Ammon's horn (tissue), 1 donor: ENCODE data around the gene PLEKHG3.
A peak's percentile ranks its signal among the peaks of the same experiment; 100 is the strongest.
"Not testable (repeated sequence)": the region's sequence is repeated elsewhere in the genome, so short reads cannot be mapped to it uniquely, and the experiment has no call there.

Experiments used
- DNase-seq: peaks from one replicate; pipeline ENCODE4 v3.0.0-alpha.2; 2016; ENCODE audit warnings: low spot score

The PLEKHG3 gene

DNA sequence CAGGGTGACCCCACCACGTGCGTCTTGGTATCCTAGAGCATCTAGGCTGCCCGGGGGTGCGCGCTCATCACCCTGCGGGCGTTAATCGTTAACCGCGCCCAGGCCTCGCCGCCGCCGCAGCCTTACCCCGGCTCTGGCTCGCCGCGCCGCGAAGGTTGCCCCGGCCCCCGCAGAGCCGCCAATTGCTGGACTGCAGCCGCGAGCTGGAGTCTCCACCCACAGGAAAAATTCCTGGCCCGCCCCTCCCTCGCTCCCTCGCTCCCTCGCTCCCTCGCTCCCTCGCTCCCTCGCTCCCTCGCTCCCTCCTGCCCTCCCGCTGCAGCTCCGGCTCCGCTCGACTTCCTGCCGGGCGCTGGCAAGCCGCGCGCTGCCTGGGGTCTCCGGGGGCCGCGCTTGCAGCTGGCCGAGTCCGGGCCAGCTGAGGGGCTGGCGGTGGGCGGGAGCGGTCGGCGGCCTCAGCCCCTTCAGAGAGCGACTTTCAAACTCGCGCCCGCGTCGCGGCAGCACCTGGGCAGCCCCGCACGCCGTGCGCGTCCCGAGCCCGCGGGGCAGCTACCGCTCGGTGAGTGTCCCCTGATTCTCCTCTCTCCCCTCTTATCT lies at the start of gene PLEKHG3:
PLEKHG3 (plus strand) TSS at position 282 of the 600 bp plus-strand sequence. CDS start 23,208 bp downstream, outside the sequence.
- peak; percentile 88 for DNase-seq

DNA sequence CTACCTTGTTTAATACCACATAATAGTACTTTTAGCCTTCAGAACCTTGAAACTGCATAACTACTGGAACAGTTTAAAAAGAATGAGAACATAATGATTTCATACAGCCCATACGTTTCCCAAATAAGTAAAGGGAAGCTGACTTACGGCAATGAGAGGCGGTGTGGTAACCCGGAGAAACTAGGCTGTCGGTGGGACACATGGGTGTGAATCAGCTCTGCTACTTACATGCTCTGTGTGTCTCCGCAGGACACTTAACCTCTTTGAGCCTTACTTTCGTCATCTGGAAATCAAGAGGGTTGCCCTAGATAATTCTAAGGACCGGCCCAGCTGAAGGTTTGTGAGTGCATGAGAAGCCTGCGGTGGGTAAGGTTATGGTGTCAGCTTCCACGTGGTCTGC lies 49.3 kb upstream of the PLEKHG3 start:
- no peak for DNase-seq

DNA sequence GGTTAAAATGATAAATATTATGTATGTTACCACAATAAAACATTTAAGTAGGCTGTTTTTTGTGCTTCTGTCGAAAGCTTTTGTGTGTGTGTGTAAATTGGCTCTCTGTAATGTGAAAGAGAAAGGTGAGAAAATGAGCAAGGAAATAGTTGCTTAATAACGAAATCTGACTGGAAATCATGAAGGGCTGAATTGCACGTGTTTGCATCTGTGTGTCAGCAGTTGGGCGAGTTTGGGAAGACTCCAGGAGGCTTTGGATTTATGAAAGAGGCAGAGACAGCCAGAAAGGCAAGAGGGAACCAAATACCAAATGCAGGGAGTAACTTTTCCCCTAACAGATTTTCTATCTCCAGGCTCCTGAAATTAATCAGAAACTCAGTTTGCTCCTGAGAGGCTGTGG lies 47.2 kb upstream of the PLEKHG3 start:
- no peak for DNase-seq

DNA sequence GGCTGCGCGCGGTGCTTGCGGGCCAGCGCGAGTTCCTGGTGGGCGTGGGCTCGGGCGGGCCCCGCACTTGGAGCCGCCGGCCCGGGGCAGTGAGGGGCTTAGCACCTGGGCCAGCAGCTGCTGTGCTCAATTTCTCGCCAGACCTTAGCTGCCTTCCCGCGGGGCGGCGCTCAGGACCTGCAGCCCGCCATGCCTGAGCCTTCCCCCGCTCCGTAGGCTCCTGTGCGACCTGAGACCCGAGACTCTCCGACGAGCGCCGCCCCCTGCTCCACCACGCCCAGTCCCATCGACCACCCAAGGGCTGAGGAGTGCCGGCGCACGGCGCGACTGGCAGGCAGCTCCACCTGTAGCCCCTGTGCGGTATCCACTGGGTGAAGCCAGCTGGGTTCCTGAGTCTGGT lies 46.0 kb upstream of the PLEKHG3 start:
- DNase-seq, result no peak

DNA sequence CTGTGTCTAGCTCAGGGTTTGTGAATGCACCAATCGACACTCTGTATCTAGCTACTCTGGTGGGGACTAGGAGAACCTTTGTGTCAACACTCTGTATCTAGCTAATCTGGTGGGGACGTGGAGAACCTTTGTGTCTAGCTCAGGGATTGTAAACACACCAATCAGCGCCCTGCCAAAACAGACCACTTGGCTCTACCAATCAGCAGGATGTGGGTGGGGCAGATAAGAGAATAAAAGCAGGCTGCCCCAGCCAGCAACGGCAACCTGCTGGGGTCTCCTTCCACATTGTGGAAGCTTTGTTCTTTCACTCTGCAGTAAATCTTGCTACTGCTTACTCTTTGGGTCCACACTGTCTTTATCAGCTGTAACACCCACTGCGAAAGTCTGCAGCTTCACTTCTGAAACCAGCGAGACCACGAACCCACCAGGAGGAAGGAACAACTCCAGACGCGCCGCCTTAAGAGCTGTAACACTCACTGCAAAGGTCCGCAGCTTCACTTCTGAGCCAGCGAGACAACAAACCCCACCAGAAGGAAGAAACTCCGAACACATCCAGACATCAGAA lies 45.4 kb upstream of the PLEKHG3 start:
- DNase-seq, result not testable (repeated sequence)

DNA sequence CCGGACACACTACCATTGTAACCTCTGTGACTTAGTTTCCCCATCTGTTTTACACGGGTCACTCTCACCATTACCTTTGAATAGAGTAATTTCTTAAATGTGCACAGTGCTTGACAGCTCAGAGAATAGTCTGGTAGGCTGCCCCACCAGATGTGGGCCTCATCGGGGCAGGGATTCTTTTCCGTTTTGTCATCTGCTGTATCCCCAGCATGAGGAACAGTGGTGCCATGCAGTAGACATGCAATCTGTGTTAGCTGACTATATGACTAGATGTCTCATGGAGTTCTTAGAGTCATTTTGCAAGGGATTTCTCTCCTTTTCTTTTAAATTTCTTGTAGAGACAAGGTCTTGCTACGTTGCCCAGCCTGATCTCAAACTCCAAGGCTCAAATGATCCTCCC lies 44.9 kb upstream of the PLEKHG3 start:
- DNase-seq, result no peak

DNA sequence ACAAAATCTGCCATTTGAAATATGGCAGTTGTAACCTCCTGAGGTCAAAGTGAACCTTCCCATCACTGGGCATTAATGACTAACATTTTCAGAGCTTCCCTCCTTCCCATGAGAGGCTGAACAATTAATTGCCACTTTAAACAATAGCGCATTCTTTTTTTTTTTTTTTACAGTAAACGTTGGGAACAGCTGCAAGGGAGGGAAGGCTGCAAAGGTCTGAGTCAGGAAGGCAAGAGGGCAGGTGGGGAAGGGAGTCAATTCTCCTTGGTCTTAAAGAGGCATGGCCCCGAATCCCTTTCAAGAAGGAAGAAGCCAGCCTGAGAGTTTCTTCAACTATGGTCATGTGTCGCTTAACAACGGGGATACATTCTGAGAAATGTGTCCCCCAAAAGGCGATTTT lies 41.0 kb upstream of the PLEKHG3 start:
- no peak for DNase-seq

DNA sequence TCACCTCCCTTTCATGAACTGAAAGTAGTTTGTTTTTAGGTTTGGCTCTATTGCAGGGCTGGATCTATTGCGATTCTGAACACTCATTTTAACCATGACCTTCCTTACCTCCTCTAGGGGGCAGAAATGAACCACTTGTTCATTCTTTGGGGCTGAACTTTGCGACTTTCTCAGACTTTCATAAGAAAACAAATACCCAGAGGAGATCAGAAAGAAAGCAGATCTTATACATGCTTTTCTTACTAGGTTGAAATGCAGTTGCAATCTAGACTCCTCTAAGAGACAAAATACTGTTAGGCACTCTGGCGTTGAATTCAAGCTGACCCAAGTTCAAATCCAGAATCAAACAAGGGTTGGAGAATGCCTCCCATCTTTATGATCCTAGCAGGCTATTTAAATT lies 32.6 kb upstream of the PLEKHG3 start:
- peak; percentile 84 for DNase-seq

DNA sequence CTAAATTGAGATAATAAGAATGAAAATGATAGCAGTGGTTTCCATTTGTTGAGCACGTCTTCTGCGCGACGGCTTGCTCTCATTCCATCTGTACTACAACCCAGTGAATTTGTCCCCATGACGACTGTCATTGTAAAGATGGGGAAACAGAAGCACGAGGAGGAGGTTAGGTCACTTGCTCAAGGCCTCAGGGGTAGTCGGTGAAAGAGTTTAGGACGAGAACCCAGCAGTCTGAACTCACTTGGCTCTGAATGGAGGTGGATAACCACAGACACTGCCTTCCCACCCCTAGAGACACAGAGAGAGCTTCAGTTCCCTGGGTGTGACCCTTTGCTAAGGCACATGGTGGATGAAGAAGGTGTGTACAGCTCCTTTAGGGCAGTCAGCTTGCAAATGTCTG lies 30.9 kb upstream of the PLEKHG3 start:
- no peak for DNase-seq

DNA sequence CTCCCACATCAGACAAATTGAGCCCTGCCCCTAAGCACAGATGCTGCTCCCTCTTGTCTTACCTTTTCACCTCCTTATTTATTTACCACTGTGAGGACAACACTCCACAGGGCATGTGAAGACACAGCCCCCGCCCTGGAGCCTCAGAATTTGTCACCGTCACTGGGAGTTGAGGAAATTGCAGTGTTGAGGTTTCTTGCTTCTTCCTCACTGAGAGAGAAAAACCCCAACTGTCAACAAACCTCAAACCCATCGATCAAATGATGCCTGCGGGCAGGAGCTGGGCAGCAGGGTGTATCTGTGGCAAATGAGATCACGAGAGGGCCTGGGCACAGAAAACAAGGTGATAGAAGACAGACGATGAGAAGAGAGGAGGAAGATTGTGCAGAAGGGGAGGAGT lies 30.5 kb upstream of the PLEKHG3 start:
- no peak for DNase-seq

DNA sequence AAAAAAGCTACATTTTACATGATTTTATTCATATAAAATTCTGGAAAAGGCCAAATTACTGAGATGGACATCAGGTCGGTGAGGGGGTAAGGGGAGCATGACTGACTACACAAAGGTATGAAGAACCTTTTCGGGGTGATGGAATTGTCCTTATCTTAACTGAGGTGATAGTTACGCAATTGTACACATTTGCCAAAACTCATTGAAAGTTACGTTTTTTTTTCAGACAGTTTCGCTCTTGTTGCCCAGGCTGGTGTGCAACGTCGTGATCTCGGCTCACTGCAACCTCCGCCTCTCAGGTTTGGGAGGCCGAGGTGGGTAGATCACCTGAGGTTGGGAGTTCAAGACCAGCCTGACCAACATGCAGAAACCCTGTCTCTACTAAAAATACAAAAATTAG lies 29.4 kb upstream of the PLEKHG3 start:
- DNase-seq, result no peak

DNA sequence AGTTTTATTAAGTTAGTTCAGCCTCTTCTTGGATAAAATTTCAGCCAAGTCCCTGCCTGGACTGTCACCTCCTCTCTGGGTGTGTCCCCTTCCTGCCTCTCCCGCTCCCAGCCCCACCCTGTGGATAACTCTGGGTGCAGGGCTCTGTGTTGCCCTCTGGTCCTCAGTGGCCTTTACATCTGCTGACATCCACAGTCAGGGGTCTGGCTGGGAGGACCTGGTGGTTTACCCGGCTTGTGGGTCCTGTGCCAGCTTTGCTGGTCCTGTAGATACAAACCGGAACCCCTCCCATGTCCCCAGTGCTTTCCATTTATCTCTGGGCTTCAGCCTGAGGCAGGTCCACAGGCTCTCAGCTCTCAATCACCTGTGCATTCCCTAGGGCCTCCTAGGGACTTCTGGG lies 28.9 kb upstream of the PLEKHG3 start:
- DNase-seq, result no peak

DNA sequence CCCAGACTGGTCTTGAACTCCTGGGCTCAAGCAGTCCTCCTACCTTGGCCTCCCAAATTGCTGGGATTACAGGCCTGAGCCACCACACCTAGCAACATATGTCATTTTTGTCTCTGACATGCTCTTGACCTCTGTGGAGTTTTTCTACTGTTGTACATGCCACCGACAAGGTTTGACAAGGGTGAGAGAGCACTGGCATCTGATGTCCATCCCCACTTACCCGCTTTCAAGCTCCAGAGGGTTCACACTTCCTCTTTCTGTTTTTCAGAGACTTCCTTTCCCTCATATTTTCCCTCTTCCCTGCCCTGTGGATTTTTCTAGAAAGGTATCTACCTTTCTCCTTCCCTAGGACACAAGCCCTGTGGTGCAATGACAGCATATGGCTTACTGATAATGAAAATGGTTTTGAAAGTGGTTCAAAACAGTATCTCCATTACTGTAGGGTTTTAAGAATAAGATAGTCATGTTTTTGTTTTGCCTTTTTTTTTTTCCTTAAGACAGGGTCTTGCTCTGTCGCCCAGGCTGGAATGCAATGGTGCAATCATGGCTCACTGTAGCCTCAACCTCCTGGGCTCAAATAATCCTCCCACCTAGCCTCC lies 27.7 kb upstream of the PLEKHG3 start:
- DNase-seq, result no peak

DNA sequence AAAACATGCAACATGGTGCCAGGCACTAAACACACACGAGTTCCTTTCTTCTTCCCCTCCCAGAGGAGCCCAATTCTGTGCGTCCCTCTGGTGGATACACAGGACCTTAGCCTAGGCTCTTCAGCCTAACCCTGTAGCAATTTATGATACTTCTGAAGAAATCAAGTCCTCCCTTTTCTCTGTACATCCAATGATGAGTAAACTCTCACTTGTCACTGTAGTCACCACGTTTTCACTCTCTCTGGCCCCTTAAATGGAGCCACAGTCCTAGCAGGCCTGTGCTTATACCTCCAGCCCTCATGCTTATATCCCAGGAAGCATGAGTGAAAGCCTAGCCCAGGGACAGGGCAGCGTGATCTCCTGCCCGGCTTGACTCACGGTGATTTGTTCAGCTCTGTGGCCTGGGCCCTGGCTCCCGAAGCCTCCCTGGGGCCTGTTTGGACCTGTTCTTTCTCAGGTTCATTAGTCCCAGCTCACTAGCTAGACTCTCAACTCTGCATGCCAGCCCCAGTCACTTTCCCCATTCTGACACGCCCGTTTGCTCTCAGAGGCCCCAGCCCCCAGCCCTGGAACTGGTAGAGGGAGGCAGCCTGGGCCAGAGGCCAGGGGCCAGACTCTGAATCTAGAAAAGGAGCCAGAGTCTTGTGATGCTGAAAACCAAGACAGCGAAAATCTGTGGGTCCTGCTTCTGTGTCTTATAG lies 24.1 kb upstream of the PLEKHG3 start:
- no peak for DNase-seq

DNA sequence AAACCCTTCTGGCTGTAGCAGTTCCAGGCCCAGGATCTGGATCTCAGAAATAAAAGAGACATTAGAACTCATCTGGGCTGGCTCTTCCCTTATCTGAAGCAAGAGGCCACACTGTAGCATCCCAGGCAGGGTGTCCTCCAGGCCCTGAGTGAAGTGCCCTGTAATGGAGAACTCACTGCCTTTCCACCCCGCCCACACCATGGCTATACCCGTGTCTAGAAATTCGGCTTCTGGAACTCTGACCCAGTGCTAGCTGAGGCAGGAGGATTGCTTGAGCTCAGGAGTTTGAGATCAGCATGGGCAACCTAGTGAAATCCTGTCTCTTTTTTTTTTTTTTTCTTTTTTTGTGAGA lies 23.5 kb upstream of the PLEKHG3 start:
- no peak for DNase-seq

DNA sequence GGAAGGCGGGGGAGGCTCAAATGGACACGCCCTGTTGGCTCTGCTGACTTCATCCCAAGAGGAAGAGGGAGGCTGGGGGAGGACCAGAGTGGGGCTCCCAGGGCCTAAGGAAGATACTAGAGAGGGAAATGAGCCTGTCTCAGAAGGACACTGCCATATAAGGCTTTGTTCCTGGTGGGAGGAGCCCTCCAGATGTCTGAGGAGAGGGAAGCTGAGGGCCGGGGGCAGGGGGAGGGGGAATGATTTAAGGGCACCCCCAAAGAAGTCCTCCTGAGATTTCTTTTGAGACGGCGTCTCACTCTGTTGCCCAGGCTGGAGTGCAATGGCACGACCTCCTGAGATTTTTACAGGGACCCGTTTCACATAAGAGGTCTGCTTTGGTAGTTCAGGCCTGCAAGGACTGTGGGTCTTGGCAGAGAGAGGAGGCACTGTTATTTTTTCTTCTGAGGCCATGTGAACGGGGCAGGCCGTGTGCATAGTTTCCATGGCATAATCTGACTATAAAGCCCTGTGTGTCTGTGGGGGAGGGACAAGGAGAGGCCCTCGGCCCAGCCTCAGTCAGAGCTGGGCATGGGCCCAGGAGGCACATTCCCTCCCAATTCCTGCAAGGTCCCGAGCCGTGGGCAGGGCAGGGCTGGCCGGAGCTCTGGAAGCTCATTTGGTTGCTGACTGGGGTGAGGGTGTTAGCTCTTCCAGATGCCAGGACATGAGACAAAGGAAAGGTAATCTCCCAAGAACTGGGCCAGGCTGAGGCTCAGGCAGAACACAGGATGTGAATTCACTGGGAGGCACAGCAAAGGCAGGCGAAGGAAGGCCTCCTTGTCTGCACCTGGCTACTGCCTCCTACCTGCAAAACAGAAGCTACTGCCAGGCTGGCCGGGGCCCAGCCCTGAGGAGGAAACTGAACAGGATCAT lies 22.2 kb upstream of the PLEKHG3 start:
- peak; percentile 91 for DNase-seq

DNA sequence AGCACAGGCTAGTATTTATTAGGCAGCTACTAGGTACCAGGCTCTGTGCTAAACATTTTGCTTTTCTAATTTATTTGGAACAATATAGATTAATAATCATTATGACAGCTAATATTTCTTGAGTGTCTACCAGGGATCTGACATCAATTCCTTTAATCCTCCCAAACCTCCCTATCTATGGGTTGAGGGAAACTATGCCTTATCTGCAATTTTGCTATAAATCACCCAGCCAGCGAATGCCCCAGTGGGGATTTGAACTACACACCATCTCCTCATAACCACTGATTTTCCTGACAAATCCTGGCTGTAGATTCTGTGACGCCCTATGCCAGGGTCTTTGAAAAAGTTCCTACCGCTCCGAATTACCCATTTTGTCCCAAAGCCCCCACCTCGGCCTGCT lies 21.4 kb upstream of the PLEKHG3 start:
- no peak for DNase-seq

DNA sequence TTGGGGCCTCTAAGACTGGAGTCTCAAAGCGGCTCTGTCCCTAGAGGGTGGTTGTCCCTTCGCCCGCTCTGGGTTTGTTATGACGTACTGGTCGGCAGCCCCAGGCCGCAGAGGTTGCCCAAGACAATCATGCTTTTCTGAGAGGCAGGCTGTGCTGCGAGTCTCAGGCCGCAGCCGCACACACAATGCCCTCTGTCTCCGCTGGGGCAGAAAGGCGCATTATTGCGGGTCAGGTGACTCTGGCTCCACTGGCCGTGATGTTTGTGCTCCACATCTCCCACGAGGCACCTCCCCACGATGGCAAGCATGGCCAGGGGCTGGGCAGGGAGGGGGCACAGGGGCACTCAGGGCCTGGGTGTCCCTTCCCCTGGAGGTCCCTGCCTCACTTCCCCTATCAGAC lies 21.0 kb upstream of the PLEKHG3 start:
- peak; percentile 97 for DNase-seq

DNA sequence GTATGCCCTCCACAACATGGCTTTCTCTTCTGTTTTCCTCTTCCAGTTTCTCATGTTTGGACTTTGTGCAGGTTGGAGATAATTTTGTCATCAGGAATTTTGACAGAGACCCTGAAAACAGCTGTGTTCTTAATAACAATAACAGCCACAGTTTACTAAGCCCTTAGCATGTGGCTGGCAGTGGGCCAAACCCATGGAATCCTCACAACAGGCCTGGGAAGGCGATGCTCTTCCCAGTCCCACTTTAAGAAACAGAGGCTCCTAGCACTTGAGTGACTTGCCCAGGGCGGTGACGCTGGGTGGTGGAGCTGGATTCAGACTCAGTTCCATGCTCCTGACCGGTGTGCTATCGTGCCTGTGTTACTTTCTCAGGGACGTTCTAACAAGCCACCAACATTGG lies 20.1 kb upstream of the PLEKHG3 start:
- no peak for DNase-seq

DNA sequence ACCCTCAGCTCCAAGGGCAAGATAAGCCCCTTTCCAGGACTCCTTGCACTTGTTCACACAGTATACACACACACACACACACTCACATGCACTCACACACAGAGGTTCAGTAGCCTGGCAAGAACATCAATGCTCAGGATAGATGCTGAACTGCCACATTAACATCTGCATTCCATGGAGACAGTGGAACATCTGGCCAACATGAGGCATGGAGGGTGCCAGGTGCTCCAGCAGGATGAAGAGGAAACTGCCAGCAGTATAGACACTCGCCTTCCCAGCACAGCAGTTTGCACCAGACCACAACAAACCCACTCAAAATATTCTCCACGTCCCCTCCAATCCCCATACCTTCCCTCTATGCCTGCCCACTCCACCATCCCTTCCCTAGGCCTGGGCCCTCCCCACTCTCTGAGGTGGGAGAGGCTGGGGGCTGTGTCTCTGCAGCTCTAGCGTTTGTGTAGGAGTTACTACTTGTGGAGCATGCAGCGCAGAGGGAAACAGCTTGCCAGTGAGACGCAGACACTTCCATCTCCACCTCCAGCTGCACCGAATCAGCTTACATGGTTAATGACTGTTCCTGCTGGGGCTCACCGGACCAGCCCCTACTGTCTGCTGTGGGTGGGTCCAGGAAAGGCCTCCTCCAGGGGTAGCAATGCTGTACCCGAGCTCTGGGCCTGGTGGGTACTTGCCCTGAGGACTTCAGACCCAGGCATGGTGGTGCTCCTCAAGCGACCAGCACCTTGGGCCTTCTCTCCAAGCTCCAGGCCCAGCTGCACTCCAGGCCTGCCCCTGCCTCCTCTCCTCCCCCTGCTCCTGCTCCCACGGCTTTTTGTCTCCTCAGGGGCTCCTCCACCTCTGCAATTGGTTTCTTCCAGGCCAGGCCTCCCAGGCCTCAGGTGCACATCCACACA lies 18.6 kb upstream of the PLEKHG3 start:
- no peak for DNase-seq

DNA sequence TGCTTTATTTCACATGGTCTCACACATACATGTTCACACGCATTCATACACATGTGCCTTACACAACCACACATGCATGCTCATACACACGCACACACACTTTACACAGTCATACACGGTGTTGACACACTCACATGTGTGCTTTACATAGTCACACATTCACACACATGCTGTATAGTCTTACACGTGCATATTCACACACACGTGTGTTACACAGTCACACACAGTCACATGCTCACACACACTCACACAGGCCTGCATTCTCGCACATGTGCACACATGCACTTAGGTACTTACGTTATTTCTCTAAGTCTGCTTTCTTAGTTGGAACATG lies 18.0 kb upstream of the PLEKHG3 start:
- no peak for DNase-seq
